A549 (cell line): ENCODE measurements around the gene PARD3B. TPM values are rescaled to one million over a fixed set of nuclear protein-coding genes. Genes with fewer than 3 reads are reported as not detected.

Source experiments
- ATAC-seq, 2 experiments: fragments of 200-7000 bp in 1 of 2; fragments of >200 bp in 1 of 2; cut with Nextera tagmentation in 1 of 2; cut with Tn5 transposase in 1 of 2; 3 replicates each; pipeline versions ENCODE4 v1.8.0 to v1.9.1; 2018 to 2020; ENCODE audit warnings: mild to moderate bottlenecking in 1 of 2, moderate library complexity in 1 of 2
- CTCF ChIA-PET: fragments of 300-600 bp; sonication (Branson Sonifier 250); formaldehyde crosslinking; extraction: SDS; loops from one replicate; lab custom pipeline; 2021; ENCODE audit warnings: antibody characterized with exemption, inconsistent platforms; lab: Yijun Ruan, JAX
- POLR2A ChIA-PET: fragments of 350-600 bp; formaldehyde crosslinking; extraction: SDS; loops from one replicate; lab custom pipeline; 2021; ENCODE audit warnings: antibody characterized with exemption, inconsistent platforms; lab: Yijun Ruan, JAX
- DNase-seq, 2 experiments: peaks; one replicate each; pipeline versions ENCODE4 v3.0.0 to v3.0.0-alpha.2; 2011 to 2016; ENCODE audit warnings: low read depth in 1 of 2, low spot score in 1 of 2
- FAIRE-seq: peaks from 2 replicates; lab custom pipeline; 2011; peaks lifted over from hg19 to GRCh38; lab: Jason Lieb, UNC
- H3K27ac ChIP-seq, 2 experiments: fragments of >200 bp; sonication (Bioruptor Twin); formaldehyde crosslinking; 3 replicates each; pipeline ENCODE4 v1.5.1; 2016 to 2017
- H3K4me1 ChIP-seq: fragments of >200 bp; sonication (Bioruptor Twin); formaldehyde crosslinking; 3 replicates; pipeline ENCODE4 v1.6.1; 2016
- H3K4me2 ChIP-seq: fragments of >200 bp; sonication (Bioruptor Twin); formaldehyde crosslinking; 3 replicates; pipeline ENCODE4 v1.6.1; 2016
- H3K4me3 ChIP-seq: fragments of >200 bp; sonication (Bioruptor Twin); formaldehyde crosslinking; 3 replicates; pipeline ENCODE4 v1.5.1; 2016
- H3K9me3 ChIP-seq: fragments of >200 bp; sonication (Bioruptor Twin); formaldehyde crosslinking; 3 replicates; pipeline ENCODE4 v1.6.1; 2016
- ATOH8 ChIP-seq: fragments of 250-450 bp; sonication (Bioruptor Pico); IDR thresholded peaks from 2 replicates; pipeline ENCODE4 v1.5.0; 2020; ENCODE audit warnings: low read depth, mild to moderate bottlenecking, moderate library complexity
- BHLHE40 ChIP-seq: IDR thresholded peaks from 2 replicates; pipeline ENCODE4 v1.6.1; 2012; ENCODE audit warnings: low read depth, low read length, inconsistent platforms
- CEBPB ChIP-seq, 2 experiments: fragments of >200 bp in 1 of 2; sonication (Bioruptor Twin) in 1 of 2; formaldehyde crosslinking in 1 of 2; IDR thresholded peaks; 2 replicates each; pipeline ENCODE4 v1.6.1; 2012 to 2016
- CHD2 ChIP-seq: fragments of 150-350 bp; IDR thresholded peaks from 2 replicates; pipeline ENCODE4 v1.6.1; 2014; ENCODE audit warnings: low read length; ENCODE audit not compliant: partially characterized antibody
- CTCF ChIP-seq: fragments of >200 bp; sonication (Bioruptor Twin); formaldehyde crosslinking; IDR thresholded peaks from 3 replicates; pipeline ENCODE4 v1.5.1; 2016
- HDAC2 ChIP-seq: fragments of 200-600 bp; sonication (generic); IDR thresholded peaks from 2 replicates; pipeline ENCODE4 v1.6.1; 2016
- HOXA7 ChIP-seq: fragments of 250-450 bp; sonication (Bioruptor Pico); IDR thresholded peaks from 2 replicates; pipeline ENCODE4 v1.5.0; 2020; ENCODE audit warnings: mild to moderate bottlenecking, moderate library complexity
- JUNB ChIP-seq: fragments of >200 bp; sonication (Bioruptor Twin); formaldehyde crosslinking; IDR thresholded peaks from 2 replicates; pipeline ENCODE4 v1.6.1; 2016
- KDM1A ChIP-seq: fragments of 200-600 bp; sonication (generic); IDR thresholded peaks from 2 replicates; pipeline ENCODE4 v1.6.1; 2016; ENCODE audit warnings: low read depth, mild to moderate bottlenecking
- KDM5A ChIP-seq: fragments of 200-600 bp; sonication (generic); IDR thresholded peaks from 2 replicates; pipeline ENCODE4 v1.6.1; 2016; ENCODE audit warnings: antibody characterized with exemption, mild to moderate bottlenecking
- MAZ ChIP-seq: fragments of 150-350 bp; IDR thresholded peaks from 2 replicates; pipeline ENCODE4 v1.6.1; 2014; ENCODE audit warnings: antibody characterized with exemption, low read depth, low read length, borderline replicate concordance
- MYC ChIP-seq: IDR thresholded peaks from 2 replicates; pipeline ENCODE4 v1.6.1; 2012; ENCODE audit warnings: mild to moderate bottlenecking, inconsistent platforms, low read length, improper control_type of control experiment, borderline replicate concordance
- NFE2L2 ChIP-seq: fragments of 150-350 bp; conservative IDR thresholded peaks from 2 replicates; pipeline ENCODE4 v1.6.1; 2014; ENCODE audit warnings: low read length
- NR3C1 ChIP-seq: fragments of >200 bp; sonication (Bioruptor Twin); formaldehyde crosslinking; IDR thresholded peaks from 3 replicates; pipeline ENCODE4 v1.6.1; 2017
- PHF8 ChIP-seq: fragments of 200-600 bp; sonication (generic); IDR thresholded peaks from 2 replicates; pipeline ENCODE4 v1.6.1; 2016; ENCODE audit warnings: low read depth, mild to moderate bottlenecking, antibody characterized with exemption, moderate library complexity, borderline replicate concordance
- POLR2A ChIP-seq: IDR thresholded peaks from 2 replicates; pipeline ENCODE4 v1.6.1; 2012; ENCODE audit warnings: mild to moderate bottlenecking, low read length
- RCOR1 ChIP-seq: fragments of 150-350 bp; IDR thresholded peaks from 2 replicates; pipeline ENCODE4 v1.6.1; 2014; ENCODE audit warnings: antibody characterized with exemption, low read length, low read depth
- RFX5 ChIP-seq: fragments of 450-650 bp; IDR thresholded peaks from 2 replicates; pipeline ENCODE4 v1.7.1; 2014; ENCODE audit warnings: antibody characterized with exemption, mild to moderate bottlenecking, moderate library complexity
- TFCP2L1 ChIP-seq: fragments of 250-450 bp; sonication (Bioruptor Pico); IDR thresholded peaks from 2 replicates; pipeline ENCODE4 v1.5.0; 2021; ENCODE audit warnings: mild to moderate bottlenecking
- TP53 ChIP-seq: fragments of 250-450 bp; sonication (Bioruptor Pico); IDR thresholded peaks from 2 replicates; pipeline ENCODE4 v1.5.0; 2021; ENCODE audit warnings: mild to moderate bottlenecking, moderate library complexity
- WGBS: methylation state at CpG from one replicate; pipeline ENCODE4 v1.1.6; 2017; ENCODE audit errors: missing lambda C conversion rate; 5-methylcytosine and 5-hydroxymethylcytosine counted together
- polyA plus RNA-seq, 4 experiments: library from polyadenylated mRNA; depleted of rRNA in 3 of 4; stranded (reverse); fragments of >200 nt; fragmentation: RNase III in 1 of 4; extraction: RNeasy Plus Mini Kit Qiagen cat#74134 plus additional on column Dnase treatment in 1 of 4; gene quantifications; 2 replicates in 3 of 4; 3 replicates in 1 of 4; pipeline ENCODE4 v1.2.3, GENCODE V29; 2011 to 2017
- TF ChIP-seq, protein P1 (sequence below): fragments of 150-350 bp; IDR thresholded peaks from 2 replicates; pipeline ENCODE4 v1.6.1; 2014; ENCODE audit warnings: low read depth, mild to moderate bottlenecking, low read length
- TF ChIP-seq, protein P2 (sequence below): fragments of 200-600 bp; sonication (generic); IDR thresholded peaks from 2 replicates; pipeline ENCODE4 v1.6.1; 2016; ENCODE audit warnings: antibody characterized with exemption, mild to moderate bottlenecking, moderate library complexity

The PARD3B gene
- polyA plus RNA-seq, 2 of the 4 experiments (the other 2 are of a cell fraction): 1.2 to 2.4 TPM

DNA sequence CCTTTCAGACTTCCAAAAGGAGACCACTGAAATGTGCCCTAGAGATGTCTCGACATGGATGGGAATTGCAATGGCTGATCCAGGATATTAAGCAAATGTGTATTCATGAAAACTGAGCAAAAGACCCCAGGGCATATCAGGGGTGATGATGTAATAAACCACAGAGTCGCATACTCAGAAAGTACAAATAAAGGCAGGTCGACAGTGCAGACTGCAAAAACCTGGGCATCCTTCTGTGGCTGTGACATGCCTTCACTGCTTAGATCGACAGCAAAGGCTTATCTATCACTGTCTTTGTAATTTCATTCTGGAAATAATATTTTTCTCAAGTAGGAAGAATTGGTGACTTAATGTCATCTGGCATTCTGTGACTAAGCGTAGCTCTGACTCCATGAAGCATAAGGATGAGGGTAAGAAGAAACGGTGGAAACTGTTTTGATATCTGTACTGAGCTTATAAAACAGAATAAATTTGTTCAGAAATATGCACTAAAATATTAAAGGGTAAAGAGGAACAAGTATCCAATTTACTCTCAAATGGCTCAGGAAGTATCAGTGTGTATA, 1021.4 kb downstream of the PARD3B start:
- no peak for ATAC-seq
- WGBS: 18% methylated on average over 6 of the region's 6 CpGs
- no peak overlapping the region for H3K4me2 ChIP-seq
- no peaks in the 10 kb centered on the region for H3K9me3 ChIP-seq
- H3K27ac ChIP-seq: no peak overlapping the region
- H3K4me1 ChIP-seq: no peaks in the 10 kb centered on the region
- ChIA-PET CTCF (interaction anchor here (1.4 kb wide), 1 partner anchor 109 kb away, joined by 5 read pairs; no protein-coding TSS in a partner anchor), POLR2A (no interaction called here)
- FAIRE-seq: no peak
- no peak overlapping the region for H3K4me3 ChIP-seq
- no peak for DNase-seq
- no peak for TF ChIP-seq HOXA7 (CRISPR knock-in tag)
- TF ChIP-seq ATOH8 (CRISPR knock-in tag): no peak
- no peak for TF ChIP-seq NR3C1
- no peak for TF ChIP-seq KDM1A

GRCh38 chr2:205568620-205569019, 1023.3 kb downstream of the PARD3B start:
- no peak for FAIRE-seq
- Histone ChIP-seq H3K4me1 (no peaks in the 10 kb centered on the region), H3K27ac (no peak overlapping the region), H3K4me3 (no peak overlapping the region), H3K4me2 (no peak overlapping the region), H3K9me3 (no peaks in the 10 kb centered on the region)
- TF ChIP-seq, protein P1, sequence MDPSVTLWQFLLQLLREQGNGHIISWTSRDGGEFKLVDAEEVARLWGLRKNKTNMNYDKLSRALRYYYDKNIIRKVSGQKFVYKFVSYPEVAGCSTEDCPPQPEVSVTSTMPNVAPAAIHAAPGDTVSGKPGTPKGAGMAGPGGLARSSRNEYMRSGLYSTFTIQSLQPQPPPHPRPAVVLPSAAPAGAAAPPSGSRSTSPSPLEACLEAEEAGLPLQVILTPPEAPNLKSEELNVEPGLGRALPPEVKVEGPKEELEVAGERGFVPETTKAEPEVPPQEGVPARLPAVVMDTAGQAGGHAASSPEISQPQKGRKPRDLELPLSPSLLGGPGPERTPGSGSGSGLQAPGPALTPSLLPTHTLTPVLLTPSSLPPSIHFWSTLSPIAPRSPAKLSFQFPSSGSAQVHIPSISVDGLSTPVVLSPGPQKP: no peak
- TF ChIP-seq POLR2A (no peak), JUNB (no peak), NFE2L2 (no peak), PHF8 (no peak), BHLHE40 (no peak), RCOR1 (no peak), CEBPB (IDR thresholded peaks at IDR 0.05) (no peak), HDAC2 (no peak), ATOH8 (CRISPR knock-in tag) (no peak), TFCP2L1 (no peak), MAZ (no peak), TP53 (no peak), HOXA7 (CRISPR knock-in tag) (no peak), MYC (no peak), CTCF (no peak), RFX5 (no peak), CHD2 (no peak), KDM5A (no peak)
- TF ChIP-seq, protein P2, sequence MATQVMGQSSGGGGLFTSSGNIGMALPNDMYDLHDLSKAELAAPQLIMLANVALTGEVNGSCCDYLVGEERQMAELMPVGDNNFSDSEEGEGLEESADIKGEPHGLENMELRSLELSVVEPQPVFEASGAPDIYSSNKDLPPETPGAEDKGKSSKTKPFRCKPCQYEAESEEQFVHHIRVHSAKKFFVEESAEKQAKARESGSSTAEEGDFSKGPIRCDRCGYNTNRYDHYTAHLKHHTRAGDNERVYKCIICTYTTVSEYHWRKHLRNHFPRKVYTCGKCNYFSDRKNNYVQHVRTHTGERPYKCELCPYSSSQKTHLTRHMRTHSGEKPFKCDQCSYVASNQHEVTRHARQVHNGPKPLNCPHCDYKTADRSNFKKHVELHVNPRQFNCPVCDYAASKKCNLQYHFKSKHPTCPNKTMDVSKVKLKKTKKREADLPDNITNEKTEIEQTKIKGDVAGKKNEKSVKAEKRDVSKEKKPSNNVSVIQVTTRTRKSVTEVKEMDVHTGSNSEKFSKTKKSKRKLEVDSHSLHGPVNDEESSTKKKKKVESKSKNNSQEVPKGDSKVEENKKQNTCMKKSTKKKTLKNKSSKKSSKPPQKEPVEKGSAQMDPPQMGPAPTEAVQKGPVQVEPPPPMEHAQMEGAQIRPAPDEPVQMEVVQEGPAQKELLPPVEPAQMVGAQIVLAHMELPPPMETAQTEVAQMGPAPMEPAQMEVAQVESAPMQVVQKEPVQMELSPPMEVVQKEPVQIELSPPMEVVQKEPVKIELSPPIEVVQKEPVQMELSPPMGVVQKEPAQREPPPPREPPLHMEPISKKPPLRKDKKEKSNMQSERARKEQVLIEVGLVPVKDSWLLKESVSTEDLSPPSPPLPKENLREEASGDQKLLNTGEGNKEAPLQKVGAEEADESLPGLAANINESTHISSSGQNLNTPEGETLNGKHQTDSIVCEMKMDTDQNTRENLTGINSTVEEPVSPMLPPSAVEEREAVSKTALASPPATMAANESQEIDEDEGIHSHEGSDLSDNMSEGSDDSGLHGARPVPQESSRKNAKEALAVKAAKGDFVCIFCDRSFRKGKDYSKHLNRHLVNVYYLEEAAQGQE: no peak
- ChIA-PET CTCF (no interaction called here), POLR2A (no interaction called here)
- no peak for DNase-seq
- 39% methylated on average over 5 of the region's 5 CpGs for WGBS
- ATAC-seq: no peak
